H1 (cell line): ENCODE data around the gene OVCH1. TPM values are rescaled to one million over a fixed set of nuclear protein-coding genes. Genes with fewer than 3 reads are reported as not detected.

Source experiments
- CTCF ChIA-PET: fragments of 300-600 bp; sonication (Branson Sonifier 250); formaldehyde crosslinking; loops from one replicate; lab custom pipeline; 2021; ENCODE audit not compliant: partially characterized antibody; lab: Charles Lee
- POLR2A ChIA-PET: fragments of 300-600 bp; sonication (Branson Sonifier 250); formaldehyde crosslinking; loops from one replicate; lab custom pipeline; 2021; ENCODE audit warnings: inconsistent platforms; ENCODE audit not compliant: partially characterized antibody; lab: Charles Lee
- DNase-seq, 2 experiments: peaks; one replicate each; pipeline versions ENCODE4 v3.0.0 to v3.0.0-alpha.2; 2010 to 2022; ENCODE audit warnings: low spot score in 2 of 2, low read depth in 1 of 2, mixed read lengths in 1 of 2
- FAIRE-seq: peaks from 2 replicates; lab custom pipeline; 2011; peaks lifted over from hg19 to GRCh38; lab: Jason Lieb, UNC
- H2AFZ ChIP-seq: 2 replicates; pipeline ENCODE4 v1.8.1; 2012; ENCODE audit warnings: low read length, inconsistent platforms
- H2AK5ac ChIP-seq: 2 replicates; pipeline ENCODE4 v1.6.1; 2013; ENCODE audit warnings: low read depth, low read length
- H2BK120ac ChIP-seq: replicated peaks from 2 replicates; pipeline ENCODE3; 2013; ENCODE audit warnings: low read depth, low read length, inconsistent platforms
- H2BK12ac ChIP-seq: 2 replicates; pipeline ENCODE4 v1.6.1; 2013; ENCODE audit warnings: low read depth, low read length
- H2BK15ac ChIP-seq: 2 replicates; pipeline ENCODE4 v1.6.1; 2013; ENCODE audit warnings: low read length
- H2BK20ac ChIP-seq: 2 replicates; pipeline ENCODE4 v1.6.1; 2013; ENCODE audit warnings: low read length
- H2BK5ac ChIP-seq: 2 replicates; pipeline ENCODE4 v1.6.1; 2013; ENCODE audit warnings: low read depth, low read length
- H3K14ac ChIP-seq: 2 replicates; pipeline ENCODE4 v1.6.1; 2013; ENCODE audit warnings: inconsistent platforms; ENCODE audit not compliant: insufficient read length
- H3K18ac ChIP-seq: 2 replicates; pipeline ENCODE4 v1.6.1; 2013; ENCODE audit warnings: low read length; ENCODE audit errors: extremely low read depth
- H3K23ac ChIP-seq: 2 replicates; pipeline ENCODE4 v1.6.1; 2013; ENCODE audit warnings: inconsistent platforms; ENCODE audit not compliant: insufficient read length
- H3K23me2 ChIP-seq: 2 replicates; pipeline ENCODE4 v1.6.1; 2013; ENCODE audit warnings: low read depth, low read length
- H3K27ac ChIP-seq: 2 replicates; pipeline ENCODE4 v1.6.1; 2011; ENCODE audit warnings: low read depth, low read length, inconsistent platforms
- H3K27me3 ChIP-seq, 4 experiments: replicated peaks in 1 of 4; 1 replicate in 1 of 4; 2 replicates in 3 of 4; pipeline versions ENCODE4 v1.6.1 to v1.8.1; 2011 to 2013; ENCODE audit warnings: low read length in 3 of 4, mild to moderate bottlenecking in 3 of 4, inconsistent platforms in 2 of 4, mixed read lengths in 2 of 4, moderate library complexity in 1 of 4; ENCODE audit not compliant: control insufficient read depth in 3 of 4, insufficient read depth in 3 of 4; ENCODE audit errors: extremely low read depth in 1 of 4
- H3K36me3 ChIP-seq, 4 experiments: 2 replicates each; pipeline versions ENCODE4 v1.6.1 to v1.8.1; 2011 to 2013; ENCODE audit warnings: mild to moderate bottlenecking in 4 of 4, low read length in 3 of 4, moderate library complexity in 2 of 4, control low read depth in 1 of 4, inconsistent platforms in 1 of 4; ENCODE audit not compliant: insufficient read depth in 4 of 4, control insufficient read depth in 2 of 4
- H3K4ac ChIP-seq: replicated peaks from 2 replicates; pipeline ENCODE3; 2013; ENCODE audit warnings: low read length, low read depth, mixed read lengths, inconsistent platforms; ENCODE audit not compliant: insufficient read length
- H3K4me1 ChIP-seq, 4 experiments: replicated peaks in 1 of 4; 1 replicate in 1 of 4; 2 replicates in 3 of 4; pipeline versions ENCODE4 v1.6.1 to v1.8.1; 2011 to 2013; ENCODE audit warnings: low read length in 3 of 4, inconsistent platforms in 2 of 4, mixed read lengths in 1 of 4; ENCODE audit not compliant: insufficient read depth in 4 of 4, control insufficient read depth in 3 of 4
- H3K4me2 ChIP-seq, 2 experiments: 2 replicates each; pipeline versions ENCODE4 v1.6.1 to v1.8.1; 2011 to 2013; ENCODE audit warnings: low read depth in 2 of 2, low read length in 2 of 2, control low read depth in 1 of 2, inconsistent platforms in 1 of 2, mild to moderate bottlenecking in 1 of 2; ENCODE audit not compliant: insufficient read depth in 1 of 2
- H3K4me3 ChIP-seq, 4 experiments: fragments of 200-600, 300-600 bp in 1 of 4; sonication (generic), shearing (Covaris generic), sonication (Bioruptor Twin) in 1 of 4; 2 replicates each; pipeline versions ENCODE4 v1.5.1 to v1.8.1; 2011 to 2016; ENCODE audit warnings: low read length in 4 of 4, low read depth in 3 of 4, control low read depth in 2 of 4, inconsistent platforms in 2 of 4, mild to moderate bottlenecking in 2 of 4, mixed read lengths in 1 of 4, moderate library complexity in 1 of 4; ENCODE audit not compliant: insufficient read depth in 2 of 4; ENCODE audit errors: extremely low read depth in 1 of 4
- H3K56ac ChIP-seq: replicated peaks from 2 replicates; pipeline ENCODE3; 2013; ENCODE audit warnings: low read depth, mild to moderate bottlenecking, mixed read lengths, low read length, inconsistent platforms; ENCODE audit not compliant: insufficient read length
- H3K79me1 ChIP-seq: 2 replicates; pipeline ENCODE4 v1.6.1; 2013; ENCODE audit warnings: low read depth, low read length, control low read depth
- H3K79me2 ChIP-seq, 2 experiments: 2 replicates each; pipeline versions ENCODE4 v1.6.1 to v1.8.1; 2012 to 2013; ENCODE audit warnings: low read length in 2 of 2, mild to moderate bottlenecking in 2 of 2, inconsistent platforms in 1 of 2; ENCODE audit not compliant: insufficient read depth in 2 of 2, control insufficient read depth in 1 of 2
- H3K9ac ChIP-seq, 4 experiments: replicated peaks in 1 of 4; 1 replicate in 1 of 4; 2 replicates in 3 of 4; pipeline versions ENCODE4 v1.6.1 to v1.8.1; 2011 to 2013; ENCODE audit warnings: low read depth in 3 of 4, low read length in 3 of 4, control low read depth in 2 of 4, mild to moderate bottlenecking in 2 of 4, moderate library complexity in 2 of 4, inconsistent platforms in 1 of 4; ENCODE audit errors: extremely low read depth in 1 of 4
- H3K9me3 ChIP-seq, 2 experiments: 2 replicates each; pipeline versions ENCODE4 v1.6.1 to v1.8.1; 2012 to 2013; ENCODE audit warnings: mild to moderate bottlenecking in 2 of 2, moderate library complexity in 2 of 2, control low read depth in 1 of 2, inconsistent platforms in 1 of 2, low read depth in 1 of 2, low read length in 1 of 2, mixed read lengths in 1 of 2; ENCODE audit not compliant: insufficient read depth in 2 of 2
- H4K20me1 ChIP-seq, 2 experiments: replicated peaks in 1 of 2; 2 replicates each; pipeline versions ENCODE3 to v1.8.1; 2011 to 2013; ENCODE audit warnings: inconsistent platforms in 2 of 2, low read length in 2 of 2, mild to moderate bottlenecking in 1 of 2; ENCODE audit not compliant: insufficient read depth in 2 of 2, control insufficient read depth in 1 of 2
- H4K5ac ChIP-seq: 2 replicates; pipeline ENCODE4 v1.6.1; 2013; ENCODE audit warnings: low read length, low read depth, mixed read lengths, inconsistent platforms; ENCODE audit not compliant: insufficient read length
- H4K8ac ChIP-seq: 2 replicates; pipeline ENCODE4 v1.8.0; 2013; ENCODE audit warnings: mild to moderate bottlenecking, moderate library complexity, low read length, inconsistent platforms; ENCODE audit not compliant: insufficient read depth; ENCODE audit errors: extremely low read depth
- H4K91ac ChIP-seq: replicated peaks from 2 replicates; pipeline ENCODE3; 2013; ENCODE audit warnings: low read length, mixed read lengths, inconsistent platforms; ENCODE audit not compliant: insufficient read length
- CBX8 ChIP-seq: fragments of 300-800, 300-1000 bp; sonication (generic); IDR thresholded peaks from 2 replicates; pipeline ENCODE4 v1.7.1; 2016; ENCODE audit warnings: low read depth, low read length, borderline replicate concordance
- CHD2 ChIP-seq: IDR thresholded peaks from 2 replicates; pipeline ENCODE4 v1.6.1; 2012; ENCODE audit warnings: low read length, improper control_type of control experiment
- CTBP2 ChIP-seq: IDR thresholded peaks from 2 replicates; pipeline ENCODE4 v1.7.0; 2011; ENCODE audit warnings: borderline replicate concordance, mild to moderate bottlenecking, moderate library complexity, mixed read lengths, low read length; ENCODE audit not compliant: insufficient read depth, insufficient read length
- EP300 ChIP-seq, 2 experiments: IDR thresholded peaks; 1 replicate in 1 of 2; 2 replicates in 1 of 2; pipeline ENCODE4 v1.6.1; 2011 to 2012; ENCODE audit warnings: low read depth in 2 of 2, low read length in 2 of 2, mild to moderate bottlenecking in 2 of 2, borderline replicate concordance in 1 of 2, inconsistent platforms in 1 of 2, moderate library complexity in 1 of 2
- GTF2F1 ChIP-seq: IDR thresholded peaks from 2 replicates; pipeline ENCODE4 v1.6.1; 2012; ENCODE audit warnings: low read depth, low read length, improper control_type of control experiment, borderline replicate concordance
- KDM5A ChIP-seq: fragments of 200-600 bp; IDR thresholded peaks from 2 replicates; pipeline ENCODE4 v1.7.1; 2012; ENCODE audit warnings: mild to moderate bottlenecking, low read length, inconsistent platforms, mixed read lengths
- RXRA ChIP-seq: IDR thresholded peaks from 2 replicates; pipeline ENCODE4 v1.6.1; 2011; ENCODE audit warnings: low read depth, mild to moderate bottlenecking, low read length, moderate library complexity; ENCODE audit not compliant: insufficient read depth
- SIN3A ChIP-seq, 2 experiments: IDR thresholded peaks in 1 of 2; conservative IDR thresholded peaks in 1 of 2; 2 replicates each; pipeline ENCODE4 v1.6.1; 2011 to 2012; ENCODE audit warnings: low read length in 2 of 2, improper control_type of control experiment in 1 of 2, low read depth in 1 of 2, mild to moderate bottlenecking in 1 of 2
- SRF ChIP-seq: IDR thresholded peaks from 2 replicates; pipeline ENCODE4 v1.6.1; 2011; ENCODE audit warnings: mild to moderate bottlenecking, low read depth, low read length, moderate library complexity
- TEAD4 ChIP-seq: IDR thresholded peaks from 2 replicates; pipeline ENCODE4 v1.6.1; 2012; ENCODE audit warnings: low read depth, low read length, inconsistent platforms, mixed read lengths
- WGBS, 2 experiments: shearing (Covaris generic) in 1 of 2; methylation state at CpG; one replicate each; pipeline versions ENCODE4 v1.1.6 to v1.1.7; 2013 to 2015; ENCODE audit warnings: low lambda C conversion rate in 2 of 2, mixed read lengths in 2 of 2, inconsistent platforms in 1 of 2, low coverage in 1 of 2, missing lambda C conversion rate in 1 of 2; ENCODE audit not compliant: insufficient replicate concordance in 2 of 2, insufficient coverage in 1 of 2, insufficient read length in 1 of 2; ENCODE audit errors: extremely low coverage in 1 of 2, missing lambda C conversion rate in 1 of 2; 5-methylcytosine and 5-hydroxymethylcytosine counted together
- polyA plus RNA-seq, 7 experiments: library from polyadenylated mRNA; depleted of rRNA in 3 of 7; stranded (reverse) in 5 of 7; unstranded in 2 of 7; fragments of >200 nt in 5 of 7; fragments of 200-250 nt in 2 of 7; gene quantifications; 1 replicate in 5 of 7; 2 replicates in 1 of 7; 4 replicates in 1 of 7; pipeline versions ENCODE4 v1.2.1 to v1.2.3, GENCODE V29; 2011 to 2013; ENCODE audit warnings: missing spikeins in 2 of 7, mixed read lengths in 2 of 7
- total RNA-seq: library from RNA; stranded (reverse); fragmentation: NEBNext Ultra II Directional; extraction: Animal tissue kit (Norgen Biotek cat#: 25700); gene quantifications from 2 replicates; pipeline ENCODE4 v1.2.1, GENCODE V29; 2021
- TF ChIP-seq, protein P1 (sequence below): IDR thresholded peaks from 2 replicates; pipeline ENCODE4 v1.6.1; 2012; ENCODE audit warnings: low read length, inconsistent platforms
- TF ChIP-seq, protein P2 (sequence below): IDR thresholded peaks from 2 replicates; pipeline ENCODE4 v1.6.1; 2012; ENCODE audit warnings: inconsistent platforms

Gene OVCH1
- total and polyA plus RNA-seq, 2 of the 8 experiments (the other 6 are each of a cell fraction or from before 2014, with no cell fraction given) = 0.07 TPM; not detected in 1

DNA sequence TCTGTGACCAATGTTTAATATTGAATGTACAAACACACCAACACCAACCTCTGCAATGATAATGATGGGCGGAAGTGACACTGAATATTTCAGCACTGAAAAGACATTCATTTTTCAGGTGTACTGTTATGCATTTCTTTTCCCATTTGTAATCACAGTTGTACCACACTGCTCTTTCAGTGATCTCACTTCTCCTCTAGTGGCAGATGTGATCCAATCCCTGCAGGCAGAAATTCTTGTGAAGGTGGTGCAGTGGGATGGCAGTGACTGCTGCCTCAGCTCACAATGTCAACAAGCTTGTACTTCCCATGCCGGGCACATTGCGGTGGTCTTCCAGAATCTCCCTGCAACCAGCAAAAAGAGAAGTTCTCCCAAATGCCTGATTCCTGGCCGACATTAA is 93.5 kb downstream of the OVCH1 start:
- Histone ChIP-seq H4K8ac (no peak overlapping the region), H3K23ac (no peak overlapping the region), H4K5ac (no peak overlapping the region), H2AFZ (peak overlapping the region; percentile 62; the same call in 1 of the 2 replicates), H3K18ac (no peak overlapping the region), H2BK20ac (no peak overlapping the region), H2BK15ac (no peak overlapping the region), H3K9ac (no peak overlapping the region), H3K56ac (no peak overlapping the region), H3K4me3 (no peak overlapping the region), H2AK5ac (0 out of 2 replicates have a peak overlapping the region, but pooled peaks have one; percentile 19), H4K91ac (no peak overlapping the region), H3K9me3 (no peaks in the 10 kb centered on the region), H2BK12ac (no peak overlapping the region), H3K36me3 (no peaks in the 10 kb centered on the region), H3K23me2 (no peaks in the 10 kb centered on the region; the same call in 1 of the 2 replicates), H3K4me1 (no peaks in the 10 kb centered on the region), H3K79me1 (no peaks in the 10 kb centered on the region), H3K4ac (no peak overlapping the region), H4K20me1 (no peaks in the 10 kb centered on the region), H3K79me2 (no peaks in the 10 kb centered on the region), H2BK120ac (no peak overlapping the region), H2BK5ac (no peak overlapping the region), H3K14ac (no peak overlapping the region), H3K4me2 (no peak overlapping the region), H3K27me3 (no peaks in the 10 kb centered on the region), H3K27ac (no peak overlapping the region)
- 91% methylated on average over 4 of the region's 4 CpGs; no CpG with 5 or more reads in 1 of the 2 experiments for WGBS, 2 experiments
- DNase-seq (no peak), FAIRE-seq (no peak)
- POLR2A ChIA-PET = no interaction called here
- CTCF ChIA-PET = interaction anchor here (0.6 kb wide), 1 partner anchor 387 kb away, joined by 3 read pairs; no protein-coding TSS in a partner anchor
- TF ChIP-seq RXRA (no peak), CHD2 (no peak), TEAD4 (no peak), CTBP2 (no peak), KDM5A (no peak), SIN3A (conservative IDR thresholded peaks at IDR 0.05 in 1 of 2, IDR thresholded peaks at IDR 0.05 in 1 of 2; ENCODE audit: low read depth in 1 of 2, low read length in 2 of 2) (no peak), SRF (no peak), CBX8 (no peak), EP300 (IDR thresholded peaks at IDR 0.05; ENCODE audit: borderline replicate concordance in 1 of 2, low read depth in 2 of 2, low read length in 2 of 2) (no peak), GTF2F1 (no peak)
- TF ChIP-seq, protein P1, sequence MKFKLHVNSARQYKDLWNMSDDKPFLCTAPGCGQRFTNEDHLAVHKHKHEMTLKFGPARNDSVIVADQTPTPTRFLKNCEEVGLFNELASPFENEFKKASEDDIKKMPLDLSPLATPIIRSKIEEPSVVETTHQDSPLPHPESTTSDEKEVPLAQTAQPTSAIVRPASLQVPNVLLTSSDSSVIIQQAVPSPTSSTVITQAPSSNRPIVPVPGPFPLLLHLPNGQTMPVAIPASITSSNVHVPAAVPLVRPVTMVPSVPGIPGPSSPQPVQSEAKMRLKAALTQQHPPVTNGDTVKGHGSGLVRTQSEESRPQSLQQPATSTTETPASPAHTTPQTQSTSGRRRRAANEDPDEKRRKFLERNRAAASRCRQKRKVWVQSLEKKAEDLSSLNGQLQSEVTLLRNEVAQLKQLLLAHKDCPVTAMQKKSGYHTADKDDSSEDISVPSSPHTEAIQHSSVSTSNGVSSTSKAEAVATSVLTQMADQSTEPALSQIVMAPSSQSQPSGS = no peak
- TF ChIP-seq, protein P2, sequence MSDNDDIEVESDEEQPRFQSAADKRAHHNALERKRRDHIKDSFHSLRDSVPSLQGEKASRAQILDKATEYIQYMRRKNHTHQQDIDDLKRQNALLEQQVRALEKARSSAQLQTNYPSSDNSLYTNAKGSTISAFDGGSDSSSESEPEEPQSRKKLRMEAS = no peak
